Measurements from ENCODE around the gene BCL7A. TPM values are rescaled to one million over a fixed set of nuclear protein-coding genes. Genes with fewer than 3 reads are reported as not detected.

BCL7A gene
- total RNA-seq, result 1.8 and 5.7 TPM in 2 replicates

DNA sequence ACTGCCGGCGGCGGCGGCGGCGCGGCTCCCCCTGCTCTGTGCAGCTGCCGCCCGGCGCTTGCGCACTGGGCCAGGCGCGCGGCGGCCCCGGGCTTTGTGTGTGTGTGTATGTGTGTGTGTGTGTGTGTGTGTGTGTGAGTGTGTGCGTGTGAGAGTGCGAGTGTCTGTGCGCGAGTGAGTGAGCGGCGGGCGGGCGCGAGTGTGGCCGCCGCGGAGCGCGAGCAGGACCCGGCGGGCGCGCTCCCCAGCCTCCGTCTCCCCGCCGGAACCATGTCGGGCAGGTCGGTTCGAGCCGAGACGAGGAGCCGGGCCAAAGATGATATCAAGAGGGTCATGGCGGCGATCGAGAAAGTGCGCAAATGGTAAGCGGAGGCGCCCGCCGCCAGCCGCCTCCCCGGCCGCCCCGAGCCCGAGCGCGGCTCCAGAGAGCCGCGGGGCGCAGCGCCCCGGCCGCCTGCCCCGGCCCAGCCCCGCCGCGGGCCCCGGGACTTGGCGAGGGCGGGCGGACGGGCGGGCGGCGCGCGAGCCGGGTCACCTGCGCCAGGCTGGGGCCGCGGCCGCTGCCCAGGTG is at the start of gene BCL7A:
Gene BCL7A, plus strand, starts transcription at position 63 of the 571 bp plus-strand sequence. Its CDS starts 208 bp downstream, at position 271.

DNA sequence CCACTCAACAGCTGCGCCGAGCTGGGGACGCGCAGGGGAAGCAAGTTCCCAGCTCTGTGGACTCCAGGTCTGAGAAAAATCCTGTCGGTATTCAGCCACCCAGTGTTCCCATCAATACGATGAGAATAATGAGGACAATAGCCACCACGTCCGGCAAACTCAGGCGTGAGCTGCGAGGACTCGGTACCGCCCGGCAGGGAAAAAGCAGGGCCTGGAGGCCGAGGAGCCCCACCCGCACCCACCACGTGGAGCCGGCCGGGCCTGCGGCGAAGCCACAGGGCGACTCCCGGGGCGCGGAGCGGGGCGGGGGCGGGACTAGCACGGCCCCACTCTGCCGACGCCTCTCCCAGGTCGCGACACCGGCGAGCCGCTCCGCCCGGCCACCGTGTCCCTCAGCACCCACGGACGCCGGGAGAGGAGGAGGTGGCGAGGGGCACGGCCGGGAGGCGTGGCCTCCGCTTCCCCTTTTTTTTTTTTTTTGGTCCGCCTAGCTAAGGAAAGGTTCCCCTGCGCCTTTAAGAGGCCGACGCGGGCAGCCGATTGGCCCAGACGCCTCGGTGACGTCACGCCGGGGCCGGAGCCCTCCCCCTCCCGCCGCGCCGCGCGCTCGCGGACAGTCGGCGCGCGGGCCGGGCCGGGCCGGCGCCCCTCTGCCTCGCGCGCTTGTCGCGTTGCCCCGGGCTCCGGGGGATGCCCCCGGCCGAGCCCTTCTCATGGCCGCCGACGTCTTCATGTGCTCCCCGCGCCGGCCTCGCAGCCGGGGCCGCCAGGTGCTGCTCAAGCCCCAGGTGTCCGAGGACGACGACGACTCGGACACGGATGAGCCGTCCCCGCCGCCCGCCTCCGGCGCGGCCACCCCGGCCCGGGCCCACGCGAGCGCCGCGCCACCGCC is 56.7 kb downstream of the BCL7A start, which contains the start of gene MLXIP:
Gene MLXIP, plus strand, starts transcription at position 616 of the 892 bp plus-strand sequence. Its CDS starts 98 bp downstream, at position 714.

Other genes with a start within 250 kb of the BCL7A start
- 4.8 and 6.3 TPM in 2 replicates for gene RHOF, start 228.2 kb upstream of the BCL7A start, total RNA-seq
- gene SETD1B, start 217.9 kb upstream of the BCL7A start, total RNA-seq, result 3.7 and 4.7 TPM in 2 replicates
- gene HPD, start 163.0 kb upstream of the BCL7A start, total RNA-seq, result 0.39 and 1.5 TPM in 2 replicates
- 45.6 and 46.5 TPM in 2 replicates for gene PSMD9, start 133.1 kb upstream of the BCL7A start, total RNA-seq
- gene CFAP251, start 103.3 kb upstream of the BCL7A start, total RNA-seq, result 1.8 and 2.6 TPM in 2 replicates
- 12.1 and 19.5 TPM in 2 replicates for gene MLXIP, start 56.9 kb downstream of the BCL7A start, total RNA-seq
- gene IL31, start 152.3 kb downstream of the BCL7A start, total RNA-seq, result not detected in 2 replicates
- under 0.01 and 0.59 TPM in 2 replicates for gene LRRC43, start 161.2 kb downstream of the BCL7A start, total RNA-seq
- under 0.01 and 0.20 TPM in 2 replicates for gene B3GNT4, start 181.8 kb downstream of the BCL7A start, total RNA-seq
- gene DIABLO, start 204.2 kb downstream of the BCL7A start, total RNA-seq, result 55.3 and 57.3 TPM in 2 replicates
- gene VPS33A, start 244.6 kb downstream of the BCL7A start, total RNA-seq, result 15.1 and 26.4 TPM in 2 replicates

All from subcutaneous preadipocyte (primary cell).